ENCODE results near the gene FIG4.

Gene FIG4

GRCh38 chr6:109690737-109691621 is at the start of gene FIG4, which contains the start of gene AK9:
FIG4 (plus strand) TSS chr6:109691296; CDS start chr6:109691436, 140 bp downstream.
AK9 (minus strand) TSS chr6:109691202; CDS start chr6:109675745, 15,457 bp downstream.
- peak; percentile 85 for DNase-seq (ENCODE audit: low read depth, low spot score)
- H3K27ac ChIP-seq: peak within 1 kb of the TSS; percentile 89
- peak within 1 kb of the TSS; percentile 88 for H3K9ac ChIP-seq (ENCODE audit: insufficient read length)
- peaks cover 4% of the 10 kb centered on the region; the same call in 1 of the 2 replicates for H3K36me3 ChIP-seq (ENCODE audit: insufficient read depth, low read length)
- peak within 1 kb of the TSS; percentile 99 for H3K4me3 ChIP-seq
- no peaks in the 10 kb centered on the region for H3K9me3 ChIP-seq (ENCODE audit: low read depth, low read length)
- TF ChIP-seq POLR2AphosphoS5 (IDR thresholded peaks at IDR 0.05; ENCODE audit: borderline replicate concordance, low read depth, low read length) (peak; percentile 79), FOXP2 (optimal IDR thresholded peaks at IDR 0.05; ENCODE audit: control extremely low read depth, extremely low read length, insufficient read depth) (peak; percentile 25), EZH2 (IDR thresholded peaks at IDR 0.05) (no peak)

- Histone ChIP-seq H3K36me3 (ENCODE audit: insufficient read depth, low read length) (no peaks in the 10 kb centered on the region), H3K9ac (ENCODE audit: insufficient read length) (no peak overlapping the region), H3K9me3 (ENCODE audit: low read depth, low read length) (no peaks in the 10 kb centered on the region), H3K27ac (no peak overlapping the region), H3K4me3 (no peak overlapping the region)
- no peak for TF ChIP-seq EZH2 (IDR thresholded peaks at IDR 0.05)
- no peak for TF ChIP-seq POLR2AphosphoS5 (IDR thresholded peaks at IDR 0.05; ENCODE audit: borderline replicate concordance, low read depth, low read length)
- TF ChIP-seq FOXP2 (optimal IDR thresholded peaks at IDR 0.05; ENCODE audit: control extremely low read depth, extremely low read length, insufficient read depth): no peak
- no peak for DNase-seq (ENCODE audit: low read depth, low spot score)
Measured at GRCh38 chr6:109644131-109644530, 47.0 kb upstream of the FIG4 start.

GRCh38 chr6:109653264-109653663 is 37.8 kb upstream of the FIG4 start:
- H3K27ac ChIP-seq: no peak overlapping the region
- H3K9me3 ChIP-seq (ENCODE audit: low read depth, low read length): no peaks in the 10 kb centered on the region
- TF ChIP-seq FOXP2 (optimal IDR thresholded peaks at IDR 0.05; ENCODE audit: control extremely low read depth, extremely low read length, insufficient read depth) (no peak), EZH2 (IDR thresholded peaks at IDR 0.05) (no peak), POLR2AphosphoS5 (IDR thresholded peaks at IDR 0.05; ENCODE audit: borderline replicate concordance, low read depth, low read length) (no peak)
- H3K4me3 ChIP-seq: no peak overlapping the region
- no peak for DNase-seq (ENCODE audit: low read depth, low spot score)
- H3K36me3 ChIP-seq (ENCODE audit: insufficient read depth, low read length): no peaks in the 10 kb centered on the region
- H3K9ac ChIP-seq (ENCODE audit: insufficient read length): no peak overlapping the region

- no peaks in the 10 kb centered on the region for H3K36me3 ChIP-seq (ENCODE audit: insufficient read depth, low read length)
- H3K9me3 ChIP-seq (ENCODE audit: low read depth, low read length): no peaks in the 10 kb centered on the region
- H3K9ac ChIP-seq (ENCODE audit: insufficient read length): no peak overlapping the region
- H3K27ac ChIP-seq: no peak overlapping the region
- DNase-seq (ENCODE audit: low read depth, low spot score): peak; percentile 20
- H3K4me3 ChIP-seq: peak overlapping the region; percentile 18; the same call in 1 of the 2 replicates
- TF ChIP-seq POLR2AphosphoS5 (IDR thresholded peaks at IDR 0.05; ENCODE audit: borderline replicate concordance, low read depth, low read length) (no peak), EZH2 (IDR thresholded peaks at IDR 0.05) (no peak), FOXP2 (optimal IDR thresholded peaks at IDR 0.05; ENCODE audit: control extremely low read depth, extremely low read length, insufficient read depth) (no peak)
Measured at GRCh38 chr6:109655761-109656262, 35.3 kb upstream of the FIG4 start.

- no peak overlapping the region for H3K4me3 ChIP-seq
- no peaks in the 10 kb centered on the region for H3K9me3 ChIP-seq (ENCODE audit: low read depth, low read length)
- no peaks in the 10 kb centered on the region for H3K36me3 ChIP-seq (ENCODE audit: insufficient read depth, low read length)
- no peak overlapping the region for H3K27ac ChIP-seq
- no peak overlapping the region for H3K9ac ChIP-seq (ENCODE audit: insufficient read length)
- TF ChIP-seq EZH2 (IDR thresholded peaks at IDR 0.05) (no peak), FOXP2 (optimal IDR thresholded peaks at IDR 0.05; ENCODE audit: control extremely low read depth, extremely low read length, insufficient read depth) (no peak), POLR2AphosphoS5 (IDR thresholded peaks at IDR 0.05; ENCODE audit: borderline replicate concordance, low read depth, low read length) (no peak)
- DNase-seq (ENCODE audit: low read depth, low spot score): no peak
Measured at GRCh38 chr6:109660526-109661320, 30.4 kb upstream of the FIG4 start.

- H3K36me3 ChIP-seq (ENCODE audit: insufficient read depth, low read length): no peaks in the 10 kb centered on the region
- H3K27ac ChIP-seq: no peak overlapping the region
- no peak overlapping the region for H3K9ac ChIP-seq (ENCODE audit: insufficient read length)
- no peak for DNase-seq (ENCODE audit: low read depth, low spot score)
- H3K4me3 ChIP-seq: no peak overlapping the region
- no peaks in the 10 kb centered on the region for H3K9me3 ChIP-seq (ENCODE audit: low read depth, low read length)
- TF ChIP-seq FOXP2 (optimal IDR thresholded peaks at IDR 0.05; ENCODE audit: control extremely low read depth, extremely low read length, insufficient read depth) (no peak), POLR2AphosphoS5 (IDR thresholded peaks at IDR 0.05; ENCODE audit: borderline replicate concordance, low read depth, low read length) (no peak), EZH2 (IDR thresholded peaks at IDR 0.05) (no peak)
Measured at GRCh38 chr6:109662192-109662591, 28.9 kb upstream of the FIG4 start.

- Histone ChIP-seq H3K27ac (no peak overlapping the region), H3K4me3 (no peak overlapping the region), H3K9ac (ENCODE audit: insufficient read length) (no peak overlapping the region), H3K36me3 (ENCODE audit: insufficient read depth, low read length) (no peaks in the 10 kb centered on the region), H3K9me3 (ENCODE audit: low read depth, low read length) (no peaks in the 10 kb centered on the region)
- no peak for TF ChIP-seq FOXP2 (optimal IDR thresholded peaks at IDR 0.05; ENCODE audit: control extremely low read depth, extremely low read length, insufficient read depth)
- TF ChIP-seq POLR2AphosphoS5 (IDR thresholded peaks at IDR 0.05; ENCODE audit: borderline replicate concordance, low read depth, low read length): no peak
- TF ChIP-seq EZH2 (IDR thresholded peaks at IDR 0.05): no peak
- no peak for DNase-seq (ENCODE audit: low read depth, low spot score)
Measured at GRCh38 chr6:109669811-109670210, 21.3 kb upstream of the FIG4 start.

GRCh38 chr6:109671733-109672132 is 19.4 kb upstream of the FIG4 start:
- no peak overlapping the region for H3K9ac ChIP-seq (ENCODE audit: insufficient read length)
- H3K4me3 ChIP-seq: no peak overlapping the region
- DNase-seq (ENCODE audit: low read depth, low spot score): no peak
- no peaks in the 10 kb centered on the region for H3K9me3 ChIP-seq (ENCODE audit: low read depth, low read length)
- no peaks in the 10 kb centered on the region for H3K36me3 ChIP-seq (ENCODE audit: insufficient read depth, low read length)
- no peak overlapping the region for H3K27ac ChIP-seq
- TF ChIP-seq FOXP2 (optimal IDR thresholded peaks at IDR 0.05; ENCODE audit: control extremely low read depth, extremely low read length, insufficient read depth): no peak
- TF ChIP-seq POLR2AphosphoS5 (IDR thresholded peaks at IDR 0.05; ENCODE audit: borderline replicate concordance, low read depth, low read length): no peak
- no peak for TF ChIP-seq EZH2 (IDR thresholded peaks at IDR 0.05)

Measured in SK-N-MC (cell line).